ENCODE data around the gene DPF3.
"Not testable (repeated sequence)": the region's sequence is repeated elsewhere in the genome, so short reads cannot be mapped to it uniquely, and the experiment has no call there.

DPF3 gene

GRCh38 chr14:72878746-72879145 lies 15.2 kb downstream of the DPF3 start:
- H4K91ac ChIP-seq (ENCODE audit: low read depth, low read length, poor library complexity), result no peak overlapping the region
- H2AK5ac ChIP-seq (ENCODE audit: low read depth, low read length), result no peak overlapping the region
- H3K23ac ChIP-seq (ENCODE audit: low read depth, low read length, poor library complexity), result no peak overlapping the region
- no peak overlapping the region for H3K27ac ChIP-seq (replicated peaks; ENCODE audit: low read length)
- peaks cover 7 to 8% of the 10 kb centered on the region in 2 donors for H3K4me1 ChIP-seq (ENCODE audit: control insufficient read depth in 2 of 2, insufficient read depth in 1 of 2, low read depth in 1 of 2, low read length in 2 of 2)
- no peak overlapping the region for H3K9ac ChIP-seq (ENCODE audit: low read depth, low read length, poor library complexity)
- no peak overlapping the region for H4K8ac ChIP-seq (ENCODE audit: low read depth, low read length)
- DNase-seq (ENCODE audit: low spot score), result no peak
- no peak overlapping the region for H2BK12ac ChIP-seq (ENCODE audit: low read length)
- no peaks in the 10 kb centered on the region for H3K36me3 ChIP-seq (replicated peaks in 1 of 2; ENCODE audit: control insufficient read depth in 2 of 2, insufficient read depth in 2 of 2, low read length in 2 of 2)
- no peak overlapping the region for H2BK5ac ChIP-seq (ENCODE audit: low read length)
- H3K4me3 ChIP-seq (ENCODE audit: low read length in 2 of 2), result no peak overlapping the region
- no peak overlapping the region for H2AFZ ChIP-seq (ENCODE audit: low read length)
- H3K18ac ChIP-seq (ENCODE audit: low read length), result no peak overlapping the region
- H3K4me2 ChIP-seq (ENCODE audit: insufficient read depth, low read length, poor library complexity, severe bottlenecking), result no peak overlapping the region
- no peaks in the 10 kb centered on the region for H3K79me1 ChIP-seq (ENCODE audit: low read depth, low read length)
- no CpG with 5 or more reads among the region's 5 CpGs for WGBS, 2 donors (ENCODE audit: extremely low coverage in 2 of 2, insufficient read length in 2 of 2, insufficient replicate concordance in 1 of 2)
- H3K4ac ChIP-seq (ENCODE audit: low read length), result no peak overlapping the region
- H3K27me3 ChIP-seq (ENCODE audit: control insufficient read depth in 3 of 3, insufficient read depth in 3 of 3, low read depth in 1 of 3, low read length in 3 of 3), result peaks cover 0 to 5% (median 0%) of the 10 kb centered on the region in 3 experiments
- no peak overlapping the region for H3K14ac ChIP-seq (ENCODE audit: low read length)
- no peaks in the 10 kb centered on the region for H3K9me3 ChIP-seq (replicated peaks in 1 of 2; ENCODE audit: control insufficient read depth in 2 of 2, insufficient read depth in 1 of 2, low read depth in 1 of 2, low read length in 2 of 2)
- no peak overlapping the region for H2BK120ac ChIP-seq (ENCODE audit: low read depth, low read length)
- no peak overlapping the region for H2BK15ac ChIP-seq (ENCODE audit: low read length)

- H2BK15ac ChIP-seq (ENCODE audit: low read length), result no peak overlapping the region
- no CpG with 5 or more reads among the region's 4 CpGs for WGBS, 2 donors (ENCODE audit: extremely low coverage in 2 of 2, insufficient read length in 2 of 2, insufficient replicate concordance in 1 of 2)
- H3K27me3 ChIP-seq (ENCODE audit: control insufficient read depth in 3 of 3, insufficient read depth in 3 of 3, low read depth in 1 of 3, low read length in 3 of 3), result peaks cover 0 to 5% (median 0%) of the 10 kb centered on the region in 3 experiments
- H2AK5ac ChIP-seq (ENCODE audit: low read depth, low read length), result no peak overlapping the region
- H2BK12ac ChIP-seq (ENCODE audit: low read length), result no peak overlapping the region
- H3K23ac ChIP-seq (ENCODE audit: low read depth, low read length, poor library complexity), result no peak overlapping the region
- H4K91ac ChIP-seq (ENCODE audit: low read depth, low read length, poor library complexity), result no peak overlapping the region
- no peak overlapping the region for H3K14ac ChIP-seq (ENCODE audit: low read length)
- H3K27ac ChIP-seq (replicated peaks; ENCODE audit: low read length), result no peak overlapping the region
- no peak overlapping the region for H3K9ac ChIP-seq (ENCODE audit: low read depth, low read length, poor library complexity)
- DNase-seq (ENCODE audit: low spot score), result no peak
- peaks cover 6 to 7% of the 10 kb centered on the region in 2 donors for H3K4me1 ChIP-seq (ENCODE audit: control insufficient read depth in 2 of 2, insufficient read depth in 1 of 2, low read depth in 1 of 2, low read length in 2 of 2)
- H4K8ac ChIP-seq (ENCODE audit: low read depth, low read length), result no peak overlapping the region
- no peaks in the 10 kb centered on the region for H3K36me3 ChIP-seq (replicated peaks in 1 of 2; ENCODE audit: control insufficient read depth in 2 of 2, insufficient read depth in 2 of 2, low read length in 2 of 2)
- no peak overlapping the region for H2BK120ac ChIP-seq (ENCODE audit: low read depth, low read length)
- no peak overlapping the region for H3K4ac ChIP-seq (ENCODE audit: low read length)
- H2AFZ ChIP-seq (ENCODE audit: low read length), result peak overlapping the region; percentile 25
- H2BK5ac ChIP-seq (ENCODE audit: low read length), result no peak overlapping the region
- H3K4me3 ChIP-seq (ENCODE audit: low read length in 2 of 2), result no peak overlapping the region
- peak overlapping the region; percentile 32 for H3K18ac ChIP-seq (ENCODE audit: low read length)
- H3K4me2 ChIP-seq (ENCODE audit: insufficient read depth, low read length, poor library complexity, severe bottlenecking), result no peak overlapping the region
- no peaks in the 10 kb centered on the region for H3K9me3 ChIP-seq (replicated peaks in 1 of 2; ENCODE audit: control insufficient read depth in 2 of 2, insufficient read depth in 1 of 2, low read depth in 1 of 2, low read length in 2 of 2)
- H3K79me1 ChIP-seq (ENCODE audit: low read depth, low read length), result no peaks in the 10 kb centered on the region
These were observed 17.2 kb downstream of the DPF3 start for GRCh38 chr14:72876710-72877063.

GRCh38 chr14:72876005-72876709 lies 17.7 kb downstream of the DPF3 start:
- H3K27me3 ChIP-seq (ENCODE audit: control insufficient read depth in 3 of 3, insufficient read depth in 3 of 3, low read depth in 1 of 3, low read length in 3 of 3), result peaks cover 0 to 5% (median 0%) of the 10 kb centered on the region in 3 experiments
- no peak overlapping the region for H3K23ac ChIP-seq (ENCODE audit: low read depth, low read length, poor library complexity)
- H3K4ac ChIP-seq (ENCODE audit: low read length), result no peak overlapping the region
- no peak overlapping the region for H2AK5ac ChIP-seq (ENCODE audit: low read depth, low read length)
- H3K18ac ChIP-seq (ENCODE audit: low read length), result peak overlapping the region; percentile 32
- H2AFZ ChIP-seq (ENCODE audit: low read length), result peak overlapping the region; percentile 25
- H2BK120ac ChIP-seq (ENCODE audit: low read depth, low read length), result no peak overlapping the region
- no peaks in the 10 kb centered on the region for H3K79me1 ChIP-seq (ENCODE audit: low read depth, low read length)
- no peaks in the 10 kb centered on the region for H3K9me3 ChIP-seq (replicated peaks in 1 of 2; ENCODE audit: control insufficient read depth in 2 of 2, insufficient read depth in 1 of 2, low read depth in 1 of 2, low read length in 2 of 2)
- no peak overlapping the region for H4K91ac ChIP-seq (ENCODE audit: low read depth, low read length, poor library complexity)
- no peaks in the 10 kb centered on the region for H3K36me3 ChIP-seq (replicated peaks in 1 of 2; ENCODE audit: control insufficient read depth in 2 of 2, insufficient read depth in 2 of 2, low read length in 2 of 2)
- no peak overlapping the region for H3K14ac ChIP-seq (ENCODE audit: low read length)
- no peak overlapping the region for H3K9ac ChIP-seq (ENCODE audit: low read depth, low read length, poor library complexity)
- H3K4me3 ChIP-seq (ENCODE audit: low read length in 2 of 2), result no peak overlapping the region
- H2BK15ac ChIP-seq (ENCODE audit: low read length), result no peak overlapping the region
- no peak overlapping the region for H3K27ac ChIP-seq (replicated peaks; ENCODE audit: low read length)
- H2BK12ac ChIP-seq (ENCODE audit: low read length), result no peak overlapping the region
- peaks cover 6 to 7% of the 10 kb centered on the region in 2 donors for H3K4me1 ChIP-seq (ENCODE audit: control insufficient read depth in 2 of 2, insufficient read depth in 1 of 2, low read depth in 1 of 2, low read length in 2 of 2)
- H2BK5ac ChIP-seq (ENCODE audit: low read length), result no peak overlapping the region
- no peak overlapping the region for H4K8ac ChIP-seq (ENCODE audit: low read depth, low read length)
- no CpG with 5 or more reads among the region's 9 CpGs for WGBS, 2 donors (ENCODE audit: extremely low coverage in 2 of 2, insufficient read length in 2 of 2, insufficient replicate concordance in 1 of 2)
- no peak overlapping the region for H3K4me2 ChIP-seq (ENCODE audit: insufficient read depth, low read length, poor library complexity, severe bottlenecking)
- no peak for DNase-seq (ENCODE audit: low spot score)

GRCh38 chr14:72870878-72871277 lies 23.0 kb downstream of the DPF3 start:
- H2AFZ ChIP-seq (ENCODE audit: low read length); H3K9ac ChIP-seq (ENCODE audit: low read depth, low read length, poor library complexity); H3K4me3 ChIP-seq (ENCODE audit: low read length in 2 of 2); H3K36me3 ChIP-seq (replicated peaks in 1 of 2; ENCODE audit: control insufficient read depth in 2 of 2, insufficient read depth in 2 of 2, low read length in 2 of 2); H3K79me1 ChIP-seq (ENCODE audit: low read depth, low read length); H3K14ac ChIP-seq (ENCODE audit: low read length); H3K4ac ChIP-seq (ENCODE audit: low read length); H3K18ac ChIP-seq (ENCODE audit: low read length); H4K8ac ChIP-seq (ENCODE audit: low read depth, low read length); H4K91ac ChIP-seq (ENCODE audit: low read depth, low read length, poor library complexity); H2BK15ac ChIP-seq (ENCODE audit: low read length); H2AK5ac ChIP-seq (ENCODE audit: low read depth, low read length); DNase-seq (ENCODE audit: low spot score); H3K27ac ChIP-seq (replicated peaks; ENCODE audit: low read length); H3K23ac ChIP-seq (ENCODE audit: low read depth, low read length, poor library complexity); H2BK120ac ChIP-seq (ENCODE audit: low read depth, low read length); H3K4me2 ChIP-seq (ENCODE audit: insufficient read depth, low read length, poor library complexity, severe bottlenecking); H3K4me1 ChIP-seq (ENCODE audit: control insufficient read depth in 2 of 2, insufficient read depth in 1 of 2, low read depth in 1 of 2, low read length in 2 of 2); H2BK5ac ChIP-seq (ENCODE audit: low read length); H3K27me3 ChIP-seq (ENCODE audit: control insufficient read depth in 3 of 3, insufficient read depth in 3 of 3, low read depth in 1 of 3, low read length in 3 of 3); H2BK12ac ChIP-seq (ENCODE audit: low read length); H3K9me3 ChIP-seq (replicated peaks in 1 of 2; ENCODE audit: control insufficient read depth in 2 of 2, insufficient read depth in 1 of 2, low read depth in 1 of 2, low read length in 2 of 2): not testable (repeated sequence)
- WGBS, 2 donors (ENCODE audit: extremely low coverage in 2 of 2, insufficient read length in 2 of 2, insufficient replicate concordance in 1 of 2), result no CpG with 5 or more reads among the region's 4 CpGs

All from neuronal stem cell (in vitro differentiated cells).